Body of pancreas (tissue), 4 donors: ENCODE measurements around the gene GOT2.

ENCODE experiments used
- POLR2A ChIP-seq, 3 donors: fragments of 450-650 bp; IDR thresholded peaks; one replicate each; pipeline ENCODE4 v1.6.1; 2016; ENCODE audit warnings: antibody characterized with exemption in 3 of 3, mild to moderate bottlenecking in 2 of 3
- TF ChIP-seq, protein P1 (sequence below), 7 experiments: fragments of 450-650 bp in 4 of 7; fragments of 200-600 bp in 3 of 7; sonication (generic) in 3 of 7; IDR thresholded peaks; one replicate each; pipeline ENCODE4 v1.5.1; 2016 to 2019; ENCODE audit warnings: antibody characterized with exemption in 7 of 7

GRCh38 chr16:58727028-58727781, 6.9 kb downstream of the GOT2 start:
- TF ChIP-seq, protein P1, sequence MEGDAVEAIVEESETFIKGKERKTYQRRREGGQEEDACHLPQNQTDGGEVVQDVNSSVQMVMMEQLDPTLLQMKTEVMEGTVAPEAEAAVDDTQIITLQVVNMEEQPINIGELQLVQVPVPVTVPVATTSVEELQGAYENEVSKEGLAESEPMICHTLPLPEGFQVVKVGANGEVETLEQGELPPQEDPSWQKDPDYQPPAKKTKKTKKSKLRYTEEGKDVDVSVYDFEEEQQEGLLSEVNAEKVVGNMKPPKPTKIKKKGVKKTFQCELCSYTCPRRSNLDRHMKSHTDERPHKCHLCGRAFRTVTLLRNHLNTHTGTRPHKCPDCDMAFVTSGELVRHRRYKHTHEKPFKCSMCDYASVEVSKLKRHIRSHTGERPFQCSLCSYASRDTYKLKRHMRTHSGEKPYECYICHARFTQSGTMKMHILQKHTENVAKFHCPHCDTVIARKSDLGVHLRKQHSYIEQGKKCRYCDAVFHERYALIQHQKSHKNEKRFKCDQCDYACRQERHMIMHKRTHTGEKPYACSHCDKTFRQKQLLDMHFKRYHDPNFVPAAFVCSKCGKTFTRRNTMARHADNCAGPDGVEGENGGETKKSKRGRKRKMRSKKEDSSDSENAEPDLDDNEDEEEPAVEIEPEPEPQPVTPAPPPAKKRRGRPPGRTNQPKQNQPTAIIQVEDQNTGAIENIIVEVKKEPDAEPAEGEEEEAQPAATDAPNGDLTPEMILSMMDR (IDR thresholded peaks at IDR 0.05): no peak
- TF ChIP-seq POLR2A (IDR thresholded peaks at IDR 0.05): no peak
